MCF 10A (cell line): ENCODE data around the gene PPM1F. TPM values are rescaled to one million over a fixed set of nuclear protein-coding genes. Genes with fewer than 3 reads are reported as not detected.
"Not testable (repeated sequence)": the region's sequence is repeated elsewhere in the genome, so short reads cannot be mapped to it uniquely, and the experiment has no call there.

Experiments used
- BruUV-seq: library from RNA; stranded (reverse); fragments of 400-500 nt; replicated peaks from 2 replicates; lab custom pipeline; 2021; lab: Mats Ljungman, UMichigan
- CTCF ChIA-PET: fragments of 300-600 bp; sonication (Branson Sonifier 250); formaldehyde crosslinking; extraction: SDS; loops from one replicate; lab custom pipeline; 2021; ENCODE audit warnings: antibody characterized with exemption, inconsistent platforms; lab: Yijun Ruan, JAX
- POLR2A ChIA-PET: fragments of 300-600, 350-650 bp; sonication (Branson Sonifier 250); formaldehyde crosslinking; extraction: SDS; loops from one replicate; lab custom pipeline; 2020; ENCODE audit warnings: antibody characterized with exemption, inconsistent platforms; lab: Yijun Ruan, JAX
- DNase-seq: peaks from one replicate; pipeline ENCODE4 v3.0.0-alpha.2; 2018; ENCODE audit not compliant: unreplicated experiment
- H3K27ac Mint-ChIP-seq: one replicate; pipeline ENCODE4 v1.8.0; 2022; ENCODE audit warnings: mild to moderate bottlenecking, low read depth, mixed read lengths; ENCODE audit not compliant: unreplicated experiment
- H3K27me3 Mint-ChIP-seq: one replicate; pipeline ENCODE4 v1.8.0; 2022; ENCODE audit warnings: mixed read lengths; ENCODE audit not compliant: insufficient read depth, unreplicated experiment
- H3K36me3 Mint-ChIP-seq: one replicate; pipeline ENCODE4 v1.8.0; 2022; ENCODE audit warnings: mild to moderate bottlenecking, moderate library complexity, mixed read lengths; ENCODE audit not compliant: insufficient read depth, unreplicated experiment
- H3K4me1 Mint-ChIP-seq: one replicate; pipeline ENCODE4 v1.8.0; 2022; ENCODE audit warnings: mixed read lengths; ENCODE audit not compliant: insufficient read depth, unreplicated experiment
- H3K4me3 Mint-ChIP-seq: one replicate; pipeline ENCODE4 v1.8.0; 2022; ENCODE audit warnings: mild to moderate bottlenecking, moderate library complexity, mixed read lengths; ENCODE audit not compliant: unreplicated experiment
- H3K9me3 Mint-ChIP-seq: one replicate; pipeline ENCODE4 v1.8.0; 2022; ENCODE audit warnings: mixed read lengths; ENCODE audit not compliant: unreplicated experiment
- CTCF ChIP-seq: fragments of 200-600 bp; IDR thresholded peaks from one replicate; pipeline ENCODE4 v1.8.0; 2022; ENCODE audit warnings: antibody characterized with exemption, mild to moderate bottlenecking; ENCODE audit not compliant: unreplicated experiment
- intact Hi-C: fragments of 100-400 bp; cut with micrococcal nuclease; formaldehyde crosslinking; loops from 2 replicates; pipeline ENCODE4 v1.14.1; 2022
- total RNA-seq: library from RNA; stranded (reverse); gene quantifications from 2 replicates; pipeline ENCODE4 v1.2.3, GENCODE V29; 2022

PPM1F gene
- total RNA-seq, 1 experiment from 2014 or later, result 32.6 TPM

- Mint-ChIP-seq H3K9me3 (no peaks in the 10 kb centered on the region), H3K4me1 (no peaks in the 10 kb centered on the region), H3K27ac (no peak overlapping the region), H3K4me3 (no peak overlapping the region), H3K27me3 (no peaks in the 10 kb centered on the region), H3K36me3 (no peaks in the 10 kb centered on the region)
- ChIA-PET POLR2A (no interaction called here), CTCF (interaction anchor here (0.8 kb wide), 1 partner anchor 36 kb away, joined by 3 read pairs; no protein-coding TSS in a partner anchor)
- BruUV-seq, result no TSS peak
- DNase-seq, result no peak
- intact Hi-C loops, result no loop called here
- no peak for TF ChIP-seq CTCF
These were observed 50.2 kb downstream of the PPM1F start for GRCh38 chr22:21902296-21903087.

- BruUV-seq, result no TSS peak
- intact Hi-C loops, result no loop called here
- H3K36me3 Mint-ChIP-seq, result no peaks in the 10 kb centered on the region
- H3K4me3 Mint-ChIP-seq, result no peak overlapping the region
- CTCF ChIA-PET, result no interaction called here
- H3K27ac Mint-ChIP-seq, result no peak overlapping the region
- no peaks in the 10 kb centered on the region for H3K27me3 Mint-ChIP-seq
- POLR2A ChIA-PET, result no interaction called here
- H3K9me3 Mint-ChIP-seq, result no peaks in the 10 kb centered on the region
- no peak for TF ChIP-seq CTCF
- no peaks in the 10 kb centered on the region for H3K4me1 Mint-ChIP-seq
- no peak for DNase-seq
These were observed 54.2 kb downstream of the PPM1F start for GRCh38 chr22:21898354-21898896.

- Mint-ChIP-seq H3K9me3 (no peaks in the 10 kb centered on the region), H3K27ac (no peak overlapping the region), H3K27me3 (no peaks in the 10 kb centered on the region), H3K36me3 (no peaks in the 10 kb centered on the region), H3K4me1 (no peaks in the 10 kb centered on the region), H3K4me3 (no peak overlapping the region)
- DNase-seq, result no peak
- intact Hi-C loops, result no loop called here
- POLR2A ChIA-PET, result interaction anchor here (0.6 kb wide), 1 partner anchor 10 kb away, joined by 3 read pairs; no protein-coding TSS in a partner anchor
- CTCF ChIA-PET, result interaction anchor here (0.9 kb wide), 1 partner anchor 24 kb away, joined by 3 read pairs; no protein-coding TSS in a partner anchor
- BruUV-seq, result no TSS peak
- no peak for TF ChIP-seq CTCF
These were observed 55.6 kb downstream of the PPM1F start for GRCh38 chr22:21896951-21897513.

GRCh38 chr22:21896275-21896674, 56.4 kb downstream of the PPM1F start:
- H3K27me3 Mint-ChIP-seq, result not testable (repeated sequence)

More at GRCh38 chr22:21896275-21896674, 56.4 kb downstream of the PPM1F start:
- BruUV-seq, DNase-seq, H3K27ac Mint-ChIP-seq, intact Hi-C loops, H3K4me1 Mint-ChIP-seq, H3K4me3 Mint-ChIP-seq, H3K9me3 Mint-ChIP-seq, H3K36me3 Mint-ChIP-seq, CTCF ChIA-PET: not testable (repeated sequence)
- POLR2A ChIA-PET, result interaction anchor here (0.6 kb wide), 1 partner anchor 10 kb away, joined by 3 read pairs; no protein-coding TSS in a partner anchor
